Endodermal cell (in vitro differentiated cells): ENCODE results near the gene C1orf56. TPM values are rescaled to one million over a fixed set of nuclear protein-coding genes. Genes with fewer than 3 reads are reported as not detected.

Source experiments
- DNase-seq: peaks from one replicate; pipeline ENCODE4 v3.0.0-alpha.2; 2017
- H3K27ac ChIP-seq: 2 replicates; pipeline ENCODE4 v1.5.1; 2013; ENCODE audit warnings: mild to moderate bottlenecking, low read depth, low read length, moderate library complexity
- H3K27me3 ChIP-seq: 2 replicates; pipeline ENCODE4 v1.6.1; 2013; ENCODE audit warnings: mild to moderate bottlenecking, low read length, moderate library complexity; ENCODE audit not compliant: insufficient read depth, control insufficient read depth, poor library complexity, severe bottlenecking
- H3K36me3 ChIP-seq: 2 replicates; pipeline ENCODE4 v1.7.0; 2013; ENCODE audit warnings: mild to moderate bottlenecking, low read length, moderate library complexity; ENCODE audit not compliant: control insufficient read depth, insufficient read depth
- H3K4me1 ChIP-seq: one replicate; pipeline ENCODE4 v1.7.0; 2013; ENCODE audit warnings: low read length; ENCODE audit not compliant: control insufficient read depth, insufficient read depth
- H3K4me3 ChIP-seq: 2 replicates; pipeline ENCODE4 v1.5.1; 2013; ENCODE audit warnings: mild to moderate bottlenecking, low read length, moderate library complexity
- H3K9ac ChIP-seq: 2 replicates; pipeline ENCODE4 v1.6.1; 2013; ENCODE audit warnings: mild to moderate bottlenecking, low read length, moderate library complexity; ENCODE audit not compliant: poor library complexity, severe bottlenecking; ENCODE audit errors: extremely low read depth
- H3K9me3 ChIP-seq: 2 replicates; pipeline ENCODE4 v1.6.1; 2013; ENCODE audit warnings: mild to moderate bottlenecking, low read length, moderate library complexity; ENCODE audit not compliant: control insufficient read depth
- H3K27ac Mint-ChIP-seq: 2 replicates; pipeline ENCODE4 v1.8.0; 2020; ENCODE audit warnings: mixed read lengths
- H3K27me3 Mint-ChIP-seq: 2 replicates; pipeline ENCODE4 v1.8.0; 2021; ENCODE audit warnings: mild to moderate bottlenecking, mixed read lengths; ENCODE audit not compliant: insufficient read depth
- H3K36me3 Mint-ChIP-seq: 2 replicates; pipeline ENCODE4 v1.8.0; 2020; ENCODE audit warnings: low read depth, mixed read lengths
- H3K4me1 Mint-ChIP-seq: 2 replicates; pipeline ENCODE4 v1.8.0; 2020; ENCODE audit warnings: mixed read lengths
- H3K4me3 Mint-ChIP-seq: 2 replicates; pipeline ENCODE4 v1.8.0; 2020; ENCODE audit warnings: mild to moderate bottlenecking, moderate library complexity, mixed read lengths
- H3K9me3 Mint-ChIP-seq: 2 replicates; pipeline ENCODE4 v1.8.0; 2020; ENCODE audit warnings: mild to moderate bottlenecking, mixed read lengths
- WGBS, 2 experiments: methylation state at CpG; one replicate each; pipeline versions ENCODE4 v1.1.5 to v1.1.7; 2013; ENCODE audit warnings: missing lambda C conversion rate in 2 of 2, mixed read lengths in 1 of 2; ENCODE audit not compliant: insufficient coverage in 1 of 2, insufficient read length in 1 of 2; 5-methylcytosine and 5-hydroxymethylcytosine counted together
- total RNA-seq, 2 donors: library from RNA; stranded (reverse); fragmentation: NEBNext Ultra II Directional in 1 of 2; extraction: Animal tissue kit (Norgen Biotek cat#: 25700) in 1 of 2; gene quantifications; 2 replicates in 1 of 2; 3 replicates in 1 of 2; pipeline ENCODE4 v1.2.1, GENCODE V29; 2021
- TF ChIP-seq, protein P1 (sequence below): fragments of 200-600 bp; sonication (generic); conservative IDR thresholded peaks from 2 replicates; pipeline ENCODE4 v1.5.0; 2021; ENCODE audit warnings: antibody characterized with exemption, mild to moderate bottlenecking

The C1orf56 gene
- total RNA-seq, 2 donors from 2014 or later: 4.7 to 6.6 TPM

DNA sequence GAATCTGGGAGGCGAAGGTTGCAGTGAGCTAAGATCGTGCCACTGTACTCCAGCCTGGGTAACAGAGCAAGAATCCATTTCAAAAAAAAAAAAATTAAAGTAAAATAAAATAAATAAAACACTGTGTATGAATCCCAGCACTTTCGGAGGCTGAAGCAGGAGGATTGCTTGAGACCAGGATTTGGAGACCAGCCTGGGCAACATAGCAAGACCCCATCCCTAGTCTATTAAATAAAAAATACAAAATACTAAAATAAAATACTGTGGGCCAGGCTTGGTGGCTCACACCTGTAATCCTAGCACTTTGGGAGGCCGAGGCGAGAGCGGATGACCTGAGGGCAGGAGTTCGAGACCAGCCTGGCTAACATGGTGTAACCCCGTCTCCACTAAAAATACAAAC is 15.4 kb upstream of the C1orf56 start:
- H3K4me1 Mint-ChIP-seq: no peaks in the 10 kb centered on the region
- no peak overlapping the region for H3K27ac Mint-ChIP-seq
- Histone ChIP-seq H3K27ac (no peak overlapping the region), H3K4me1 (no peaks in the 10 kb centered on the region), H3K27me3 (no peaks in the 10 kb centered on the region), H3K9me3 (no peaks in the 10 kb centered on the region), H3K9ac (no peak overlapping the region), H3K36me3 (peaks cover 15% of the 10 kb centered on the region), H3K4me3 (no peak overlapping the region)
- no peak for DNase-seq
- H3K9me3 Mint-ChIP-seq: no peaks in the 10 kb centered on the region
- TF ChIP-seq, protein P1, sequence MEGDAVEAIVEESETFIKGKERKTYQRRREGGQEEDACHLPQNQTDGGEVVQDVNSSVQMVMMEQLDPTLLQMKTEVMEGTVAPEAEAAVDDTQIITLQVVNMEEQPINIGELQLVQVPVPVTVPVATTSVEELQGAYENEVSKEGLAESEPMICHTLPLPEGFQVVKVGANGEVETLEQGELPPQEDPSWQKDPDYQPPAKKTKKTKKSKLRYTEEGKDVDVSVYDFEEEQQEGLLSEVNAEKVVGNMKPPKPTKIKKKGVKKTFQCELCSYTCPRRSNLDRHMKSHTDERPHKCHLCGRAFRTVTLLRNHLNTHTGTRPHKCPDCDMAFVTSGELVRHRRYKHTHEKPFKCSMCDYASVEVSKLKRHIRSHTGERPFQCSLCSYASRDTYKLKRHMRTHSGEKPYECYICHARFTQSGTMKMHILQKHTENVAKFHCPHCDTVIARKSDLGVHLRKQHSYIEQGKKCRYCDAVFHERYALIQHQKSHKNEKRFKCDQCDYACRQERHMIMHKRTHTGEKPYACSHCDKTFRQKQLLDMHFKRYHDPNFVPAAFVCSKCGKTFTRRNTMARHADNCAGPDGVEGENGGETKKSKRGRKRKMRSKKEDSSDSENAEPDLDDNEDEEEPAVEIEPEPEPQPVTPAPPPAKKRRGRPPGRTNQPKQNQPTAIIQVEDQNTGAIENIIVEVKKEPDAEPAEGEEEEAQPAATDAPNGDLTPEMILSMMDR: no peak
- H3K4me3 Mint-ChIP-seq: no peak overlapping the region
- WGBS, 2 experiments: 96 to 100% methylated on average over 5 to 8 of the region's 8 CpGs
- no peaks in the 10 kb centered on the region for H3K27me3 Mint-ChIP-seq
- H3K36me3 Mint-ChIP-seq: peaks cover 48% of the 10 kb centered on the region

DNA sequence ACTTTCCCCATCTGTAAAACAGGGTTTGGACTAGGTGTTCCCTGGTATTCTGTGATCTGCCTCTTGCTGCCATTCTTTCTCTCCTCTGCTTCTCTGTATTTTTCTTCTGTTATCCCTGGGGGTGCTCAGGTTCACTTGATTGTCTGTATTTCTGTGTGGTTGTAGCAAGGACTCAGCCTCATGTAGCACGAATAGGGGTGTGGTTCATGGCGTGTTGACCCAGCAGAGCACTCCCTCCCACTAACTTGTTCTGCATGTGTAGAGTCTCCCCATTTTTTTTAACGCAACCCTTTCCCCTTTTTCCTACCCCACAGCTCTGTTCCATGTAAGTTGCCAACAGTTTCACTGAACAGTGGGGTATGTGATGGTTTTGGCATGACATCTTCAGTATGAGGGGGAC is 12.4 kb upstream of the C1orf56 start:
- Histone ChIP-seq H3K27ac (no peak overlapping the region), H3K4me3 (no peak overlapping the region), H3K9ac (no peak overlapping the region), H3K9me3 (no peaks in the 10 kb centered on the region), H3K36me3 (peaks cover 7% of the 10 kb centered on the region), H3K27me3 (no peaks in the 10 kb centered on the region), H3K4me1 (no peaks in the 10 kb centered on the region)
- no peaks in the 10 kb centered on the region for H3K9me3 Mint-ChIP-seq
- TF ChIP-seq, protein P1: no peak
- no peak overlapping the region for H3K27ac Mint-ChIP-seq
- H3K27me3 Mint-ChIP-seq: no peaks in the 10 kb centered on the region
- no peak overlapping the region for H3K4me3 Mint-ChIP-seq
- DNase-seq: no peak
- H3K36me3 Mint-ChIP-seq: peaks cover 31% of the 10 kb centered on the region
- peaks cover 4% of the 10 kb centered on the region for H3K4me1 Mint-ChIP-seq
- 82 to 95% methylated on average over 2 of the region's 3 CpGs for WGBS, 2 experiments

DNA sequence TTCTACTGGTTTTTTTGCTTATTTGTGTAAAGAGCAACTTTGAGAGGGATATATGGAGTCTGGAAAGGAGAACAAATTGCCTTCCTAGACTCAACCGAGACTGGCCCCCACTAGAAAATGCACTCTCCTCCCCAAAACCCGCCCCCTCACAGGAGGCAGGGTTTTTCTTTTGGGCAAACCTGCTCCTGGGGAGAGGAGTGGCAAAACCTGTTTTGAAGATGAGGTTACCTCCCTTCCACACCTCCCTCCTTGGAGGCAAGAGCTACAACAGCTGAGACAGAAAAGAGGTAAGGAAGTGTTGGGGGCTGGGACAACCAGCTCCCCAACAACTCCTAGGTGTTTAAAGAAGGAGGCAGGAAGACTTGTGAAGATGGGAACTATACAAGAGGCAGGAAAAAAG is 11.2 kb upstream of the C1orf56 start, which contains the start of gene BNIPL:
Gene BNIPL (plus strand): TSS at position 231 of the 400 bp plus-strand sequence. CDS start 140 bp downstream, at position 371.
- H3K27ac ChIP-seq: no peak within 1 kb of the TSS

More for the DNA sequence above, 11.2 kb upstream of the C1orf56 start, which contains the start of gene BNIPL:
- H3K36me3 ChIP-seq: peaks cover 7% of the 10 kb centered on the region
- no peak within 1 kb of the TSS for H3K4me3 ChIP-seq
- Mint-ChIP-seq H3K36me3 (peaks cover 26% of the 10 kb centered on the region), H3K9me3 (no peaks in the 10 kb centered on the region), H3K27me3 (no peaks in the 10 kb centered on the region), H3K4me1 (peaks cover 4% of the 10 kb centered on the region), H3K4me3 (no peak within 1 kb of the TSS), H3K27ac (no peak within 1 kb of the TSS)
- 0% methylated on average over 1 of the region's 2 CpGs; no CpG with 5 or more reads in 1 of the 2 experiments for WGBS, 2 experiments
- no peaks in the 10 kb centered on the region for H3K4me1 ChIP-seq
- DNase-seq: no peak
- H3K27me3 ChIP-seq: no peaks in the 10 kb centered on the region
- H3K9ac ChIP-seq: no peak within 1 kb of the TSS
- TF ChIP-seq, protein P1: no peak
- H3K9me3 ChIP-seq: no peaks in the 10 kb centered on the region
